Lower leg skin (tissue), 4 donors: ENCODE measurements around the gene MMP17. TPM values are rescaled to one million over a fixed set of nuclear protein-coding genes. Genes with fewer than 3 reads are reported as not detected.

Experiments used
- DNase-seq, 2 donors: peaks; one replicate each; pipeline ENCODE4 v3.0.0-alpha.2; 2019; ENCODE audit warnings: low spot score in 2 of 2
- H3K4me3 ChIP-seq: fragments of 200-600 bp; sonication (generic); 2 replicates; pipeline ENCODE4 v1.5.1; 2017; ENCODE audit warnings: mild to moderate bottlenecking, low read depth; ENCODE audit not compliant: poor library complexity, severe bottlenecking
- POLR2A ChIP-seq, 2 donors: fragments of 450-650 bp; IDR thresholded peaks; one replicate each; pipeline ENCODE4 v1.6.1; 2016 to 2017; ENCODE audit warnings: antibody characterized with exemption in 2 of 2, mild to moderate bottlenecking in 1 of 2, moderate library complexity in 1 of 2
- WGBS, 2 donors: methylation state at CpG; one replicate each; pipeline ENCODE4 v1.1.5; 2018; 5-methylcytosine and 5-hydroxymethylcytosine counted together
- intact Hi-C: fragments of 100-400 bp; cut with DNase I; formaldehyde crosslinking; loops from one replicate; pipeline ENCODE4 v1.15.0; 2023; ENCODE audit warnings: low total_unique reads
- total RNA-seq, 4 donors: library from RNA; depleted of rRNA; stranded (reverse); fragments of >200 nt; gene quantifications; one replicate each; pipeline ENCODE4 v1.1.0, GENCODE V29; 2016
- TF ChIP-seq, protein P1 (sequence below), 3 donors: fragments of 450-650 bp; IDR thresholded peaks; one replicate each; pipeline ENCODE4 v1.5.1; 2016; ENCODE audit warnings: antibody characterized with exemption in 3 of 3, mild to moderate bottlenecking in 3 of 3, moderate library complexity in 2 of 3

MMP17 gene
- total RNA-seq, 4 donors from 2014 or later, result 5.4 to 11.6 (median 5.7) TPM

DNA sequence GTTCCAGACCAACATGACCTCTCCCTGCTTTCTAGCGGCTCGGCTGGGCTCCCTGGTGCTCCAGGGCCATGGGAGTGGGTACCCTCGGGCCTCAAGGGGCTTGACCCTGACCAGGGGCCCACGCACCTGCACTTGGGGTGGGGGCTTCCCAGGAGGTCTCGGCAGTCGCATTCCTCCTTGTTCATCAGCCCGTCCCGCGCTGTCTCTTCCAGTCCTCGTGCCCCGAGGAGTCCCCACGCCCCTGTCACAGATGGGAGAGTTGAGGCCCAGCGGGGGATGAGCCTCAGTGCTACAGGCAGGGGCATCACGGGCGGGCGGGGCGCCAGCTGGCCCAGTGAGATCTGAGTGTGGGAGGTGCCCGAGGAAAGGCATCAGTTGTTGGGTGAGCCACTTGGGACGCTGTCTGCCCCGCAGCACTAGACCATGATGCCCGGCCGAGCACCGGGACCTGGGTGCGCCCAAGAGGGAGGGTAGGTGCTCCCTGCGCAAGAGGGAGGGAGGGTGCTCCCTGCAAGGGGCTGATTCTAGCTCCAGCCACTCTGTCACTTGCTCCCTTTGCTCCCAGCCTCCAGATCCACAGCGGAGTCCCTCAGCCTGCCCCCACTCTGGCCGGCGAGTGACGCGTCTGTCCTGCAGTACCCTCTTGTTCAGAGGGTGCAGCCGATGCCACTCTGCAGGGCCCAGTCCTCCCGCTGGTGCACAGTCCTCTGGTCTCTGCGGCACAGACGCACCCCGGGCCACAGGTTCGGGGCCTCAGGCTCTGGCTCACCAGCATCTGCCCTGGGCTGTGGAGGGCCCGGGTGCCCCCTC is 23.8 kb downstream of the MMP17 start:
- no peak for TF ChIP-seq POLR2A (IDR thresholded peaks at IDR 0.05)
- TF ChIP-seq, protein P1, sequence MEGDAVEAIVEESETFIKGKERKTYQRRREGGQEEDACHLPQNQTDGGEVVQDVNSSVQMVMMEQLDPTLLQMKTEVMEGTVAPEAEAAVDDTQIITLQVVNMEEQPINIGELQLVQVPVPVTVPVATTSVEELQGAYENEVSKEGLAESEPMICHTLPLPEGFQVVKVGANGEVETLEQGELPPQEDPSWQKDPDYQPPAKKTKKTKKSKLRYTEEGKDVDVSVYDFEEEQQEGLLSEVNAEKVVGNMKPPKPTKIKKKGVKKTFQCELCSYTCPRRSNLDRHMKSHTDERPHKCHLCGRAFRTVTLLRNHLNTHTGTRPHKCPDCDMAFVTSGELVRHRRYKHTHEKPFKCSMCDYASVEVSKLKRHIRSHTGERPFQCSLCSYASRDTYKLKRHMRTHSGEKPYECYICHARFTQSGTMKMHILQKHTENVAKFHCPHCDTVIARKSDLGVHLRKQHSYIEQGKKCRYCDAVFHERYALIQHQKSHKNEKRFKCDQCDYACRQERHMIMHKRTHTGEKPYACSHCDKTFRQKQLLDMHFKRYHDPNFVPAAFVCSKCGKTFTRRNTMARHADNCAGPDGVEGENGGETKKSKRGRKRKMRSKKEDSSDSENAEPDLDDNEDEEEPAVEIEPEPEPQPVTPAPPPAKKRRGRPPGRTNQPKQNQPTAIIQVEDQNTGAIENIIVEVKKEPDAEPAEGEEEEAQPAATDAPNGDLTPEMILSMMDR (IDR thresholded peaks at IDR 0.05), result no peak
- intact Hi-C loops, result no loop called here
- WGBS, 2 donors, result 74 to 83% methylated on average over 29 to 30 of the region's 37 CpGs
- DNase-seq, result no peak
- H3K4me3 ChIP-seq, result no peak overlapping the region

DNA sequence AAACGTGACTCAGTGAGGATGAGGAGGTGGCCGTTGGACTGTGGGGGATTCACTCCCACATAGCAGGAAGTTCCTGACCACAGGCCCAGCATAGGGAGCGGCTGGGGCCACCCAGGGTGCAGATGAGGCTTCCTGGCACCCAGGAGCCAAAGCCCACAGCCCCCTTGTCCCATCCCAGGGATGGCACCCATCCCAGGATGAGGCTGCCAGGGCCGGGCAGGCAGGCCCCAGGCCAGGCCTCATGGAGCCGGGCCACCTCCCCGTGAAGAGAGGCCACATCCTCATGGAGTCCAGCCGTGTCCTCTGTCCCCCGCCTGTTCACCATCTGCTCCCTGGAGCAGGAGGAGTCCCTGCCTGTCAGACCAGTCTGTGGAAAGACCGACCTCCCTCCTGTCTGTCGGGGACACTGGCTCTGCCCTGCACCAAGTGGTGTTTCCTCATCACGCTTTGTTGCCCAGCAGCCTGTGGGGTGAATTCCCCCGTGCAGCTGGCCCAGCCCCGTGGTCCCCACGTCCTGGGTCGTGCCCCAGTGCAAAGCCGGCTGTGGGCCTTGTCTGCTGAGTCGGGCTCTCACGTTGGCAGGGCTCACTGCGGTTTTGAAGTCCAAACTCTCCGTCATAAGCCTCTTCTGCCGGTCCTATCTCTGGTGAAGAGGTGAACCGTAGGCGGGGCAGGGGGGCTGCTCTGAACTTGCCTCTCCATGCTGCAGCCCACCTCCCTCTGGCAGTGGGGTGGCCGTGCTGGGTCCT is 24.5 kb downstream of the MMP17 start:
- no peak for TF ChIP-seq POLR2A (IDR thresholded peaks at IDR 0.05)
- TF ChIP-seq, protein P1 (IDR thresholded peaks at IDR 0.05), result no peak
- WGBS, 2 donors, result 45 to 53% methylated on average over 21 to 22 of the region's 24 CpGs
- DNase-seq, result no peak
- intact Hi-C loops, result no loop called here
- H3K4me3 ChIP-seq, result no peak overlapping the region

DNA sequence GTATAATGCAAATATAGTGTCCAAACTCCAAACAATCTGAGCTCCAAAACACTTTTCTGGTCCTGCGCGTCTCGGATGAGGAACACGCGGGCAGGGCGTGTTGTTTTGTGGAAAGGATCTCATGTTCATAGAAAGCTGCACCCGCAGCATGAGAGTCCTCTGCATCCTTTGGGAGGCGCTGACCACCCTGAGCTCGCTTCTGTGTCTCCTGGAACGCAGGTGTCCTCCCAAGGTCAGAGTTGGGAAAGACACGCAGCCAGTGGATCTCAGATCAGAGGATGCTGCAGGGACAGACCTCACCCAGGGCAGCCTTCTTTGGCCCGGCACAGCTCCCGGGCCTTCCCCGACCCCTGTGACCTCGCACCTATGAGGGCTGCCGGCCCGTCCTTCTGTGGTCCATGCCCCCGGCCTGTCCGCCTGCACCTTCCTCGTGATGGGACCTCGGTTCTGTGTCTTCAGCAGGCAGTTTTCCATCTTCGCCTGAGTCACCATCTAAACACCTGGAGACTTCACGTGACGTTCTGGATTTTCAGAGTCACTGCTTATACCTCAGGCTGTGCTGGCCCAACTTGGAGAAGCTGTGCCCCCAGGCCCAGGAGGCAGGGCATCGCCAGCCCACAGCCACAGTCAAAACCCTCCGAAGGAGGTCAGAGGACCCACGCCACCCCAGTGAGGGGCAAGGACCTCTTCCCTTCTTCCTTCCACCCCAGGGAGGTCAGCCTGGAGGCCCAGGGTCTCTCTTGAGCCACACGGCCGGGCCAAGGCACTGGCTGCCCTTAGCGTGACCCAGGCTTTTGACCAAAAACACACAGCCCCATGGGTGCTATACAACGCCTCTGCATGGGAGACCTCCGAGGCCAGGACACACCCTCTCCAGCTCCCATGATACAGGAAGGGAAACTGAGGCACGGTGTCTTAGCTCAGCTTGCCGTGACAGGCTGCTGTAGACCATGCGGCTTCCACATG is 25.9 kb downstream of the MMP17 start:
- 79% methylated on average over 33 to 35 of the region's 35 CpGs for WGBS, 2 donors
- intact Hi-C loops, result no loop called here
- no peak overlapping the region for H3K4me3 ChIP-seq
- DNase-seq, result no peak
- no peak for TF ChIP-seq POLR2A (IDR thresholded peaks at IDR 0.05)
- TF ChIP-seq, protein P1 (IDR thresholded peaks at IDR 0.05), result no peak

DNA sequence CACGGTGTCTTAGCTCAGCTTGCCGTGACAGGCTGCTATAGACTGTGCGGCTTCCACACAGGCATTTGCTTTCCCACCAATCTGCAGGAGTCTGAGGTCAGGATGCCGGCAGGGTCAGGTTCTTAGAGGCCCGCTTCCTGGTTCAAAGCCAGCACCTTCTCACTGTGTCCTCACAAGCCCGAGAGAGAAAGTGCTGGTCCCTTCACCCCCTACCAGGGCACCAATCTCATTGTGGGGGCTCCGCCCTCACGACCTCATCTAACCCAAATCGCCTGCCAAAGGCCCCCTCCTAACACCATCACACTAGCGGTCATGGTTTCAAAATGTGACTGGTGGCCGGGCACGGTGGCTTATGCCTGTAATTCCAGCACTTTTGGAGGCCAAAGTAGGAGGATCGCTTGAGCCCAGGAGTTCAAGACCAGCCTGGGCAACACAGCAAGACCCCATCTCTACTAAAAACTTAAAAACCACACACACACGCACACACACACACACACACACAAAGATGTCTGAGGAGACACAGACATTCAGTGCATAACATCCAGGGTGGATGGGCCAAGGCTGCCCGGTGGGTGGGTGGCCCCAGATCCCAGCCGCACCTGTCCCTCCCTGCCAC is 26.8 kb downstream of the MMP17 start:
- intact Hi-C loops, result no loop called here

More for the DNA sequence above, 26.8 kb downstream of the MMP17 start:
- DNase-seq, result no peak
- WGBS, 2 donors, result 78 to 80% methylated on average over 14 to 16 of the region's 16 CpGs
- no peak for TF ChIP-seq POLR2A (IDR thresholded peaks at IDR 0.05)
- TF ChIP-seq, protein P1 (IDR thresholded peaks at IDR 0.05), result no peak
- H3K4me3 ChIP-seq, result no peak overlapping the region
